Stimulated activated CD8-positive, alpha-beta memory T cell treated with anti-CD3 and anti-CD28 coated beads, Interleukin-12 subunit alpha, Interleukin-12 subunit beta, amount 100 ng/mL, for 24 hours (primary cell): ENCODE results near the gene CADM4.
"Not testable (repeated sequence)": the region's sequence is repeated elsewhere in the genome, so short reads cannot be mapped to it uniquely, and the experiment has no call there.

Source experiments
- DNase-seq: peaks from one replicate; pipeline ENCODE4 v3.0.0-alpha.2; 2020; ENCODE audit errors: extremely low read depth

The CADM4 gene

DNA sequence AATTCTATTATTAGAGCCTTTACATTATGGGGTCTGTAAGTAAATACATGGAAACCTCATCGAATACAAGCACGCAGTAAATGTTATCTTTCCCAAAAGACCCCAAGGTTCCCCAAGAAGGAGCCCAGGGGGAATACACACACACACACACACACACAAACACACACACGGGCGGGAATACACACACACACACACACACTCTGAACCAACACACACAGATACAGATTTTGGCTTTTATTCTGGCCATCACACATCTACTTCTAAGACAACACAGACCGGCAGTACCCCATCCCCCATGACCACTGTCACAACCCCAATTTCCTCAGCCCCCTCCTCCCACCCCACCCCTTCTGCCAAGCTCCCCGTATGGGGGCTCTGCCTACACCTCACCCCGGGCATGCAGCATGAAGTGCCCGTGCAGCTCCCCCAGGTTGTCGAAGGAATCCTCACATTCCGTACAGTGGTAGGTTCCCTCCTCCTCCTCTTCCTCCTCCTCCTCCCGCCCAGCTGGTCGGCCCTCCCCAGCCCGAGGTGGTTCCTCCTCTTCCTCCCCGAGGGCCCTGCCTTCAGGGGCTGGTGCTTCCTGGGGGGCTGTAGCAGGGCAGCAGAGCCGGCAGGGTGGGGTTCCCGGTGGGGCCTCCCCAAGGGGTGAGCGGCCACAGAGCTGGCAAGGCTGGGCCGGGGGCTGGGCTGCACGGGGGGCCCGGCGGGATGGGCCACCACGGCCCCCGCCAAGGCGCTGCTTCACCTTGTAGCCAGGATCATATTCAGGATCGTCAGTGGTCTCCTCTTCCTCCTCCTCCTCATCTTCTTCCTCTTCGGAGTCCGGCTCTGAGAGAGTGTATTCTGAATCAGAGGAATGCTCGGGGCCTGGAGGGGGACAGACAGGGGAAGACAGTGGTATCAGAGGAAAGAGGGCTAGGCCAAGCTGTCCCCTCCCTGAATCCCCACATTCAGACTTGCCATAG, 32.1 kb downstream of the CADM4 start:
- DNase-seq = no peak

DNA sequence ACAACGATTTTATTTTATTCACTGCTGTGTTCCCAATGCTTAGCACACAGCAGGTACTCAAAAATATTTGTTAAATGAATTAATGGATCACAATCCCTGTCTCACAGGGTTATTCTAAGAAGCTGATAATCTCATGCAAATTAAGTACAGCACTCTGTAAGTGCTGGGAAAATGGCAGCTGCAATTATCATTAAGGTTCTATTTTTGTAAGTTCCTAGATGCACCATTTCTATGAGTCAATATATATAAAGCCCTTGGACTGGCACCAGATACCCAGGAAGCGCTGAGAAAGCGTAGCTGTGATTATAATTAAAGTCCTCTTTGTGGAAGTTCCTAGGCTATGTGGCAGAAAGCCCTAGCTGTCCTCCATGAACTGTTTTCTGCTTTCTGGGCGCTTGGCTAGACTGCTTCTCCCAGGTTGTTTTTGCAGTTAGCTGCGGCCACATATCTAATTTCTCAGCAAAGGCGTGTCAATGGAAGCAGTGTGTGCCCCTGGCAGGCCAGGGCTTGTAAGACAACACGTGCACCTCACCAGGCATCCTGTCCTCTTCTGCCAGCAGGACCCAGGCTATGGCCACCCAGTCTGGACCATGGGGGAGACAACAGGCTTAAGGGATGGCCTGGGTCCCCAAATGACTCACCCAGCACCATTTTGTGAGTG, 33.0 kb downstream of the CADM4 start:
- no peak for DNase-seq

DNA sequence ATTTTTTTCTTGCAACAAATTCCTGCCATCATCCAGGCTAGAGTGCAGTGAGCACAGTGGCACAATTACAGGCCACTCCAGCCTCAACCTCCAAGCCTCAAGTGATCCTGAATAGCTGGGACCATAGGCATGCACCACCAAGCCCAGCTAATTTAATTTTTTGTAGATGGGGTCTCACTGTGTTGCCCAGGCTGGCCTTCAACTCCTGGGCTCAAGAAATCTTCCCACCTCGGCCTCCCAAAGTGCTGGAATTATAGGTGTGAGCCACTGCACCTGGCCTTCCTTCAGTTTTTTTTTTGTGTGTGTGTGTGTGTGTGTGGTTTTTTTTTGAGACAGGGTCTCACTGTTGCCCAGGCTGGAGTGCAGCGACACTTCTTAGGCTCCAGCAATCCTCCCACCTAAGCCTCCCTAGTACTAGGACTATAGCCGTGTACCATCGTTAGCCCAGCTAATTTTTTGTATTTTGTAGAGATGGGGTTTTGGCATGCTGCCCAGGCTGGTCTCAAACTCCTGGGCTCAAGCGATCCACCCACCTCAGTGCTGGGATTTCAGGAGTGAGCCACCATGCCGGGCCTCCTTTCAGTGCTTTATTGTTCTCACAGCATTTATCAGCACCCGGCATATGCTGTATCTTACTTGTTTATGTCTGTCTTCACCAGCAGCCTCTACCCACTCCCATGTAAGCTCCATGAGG, 33.6 kb downstream of the CADM4 start:
- DNase-seq = no peak

DNA sequence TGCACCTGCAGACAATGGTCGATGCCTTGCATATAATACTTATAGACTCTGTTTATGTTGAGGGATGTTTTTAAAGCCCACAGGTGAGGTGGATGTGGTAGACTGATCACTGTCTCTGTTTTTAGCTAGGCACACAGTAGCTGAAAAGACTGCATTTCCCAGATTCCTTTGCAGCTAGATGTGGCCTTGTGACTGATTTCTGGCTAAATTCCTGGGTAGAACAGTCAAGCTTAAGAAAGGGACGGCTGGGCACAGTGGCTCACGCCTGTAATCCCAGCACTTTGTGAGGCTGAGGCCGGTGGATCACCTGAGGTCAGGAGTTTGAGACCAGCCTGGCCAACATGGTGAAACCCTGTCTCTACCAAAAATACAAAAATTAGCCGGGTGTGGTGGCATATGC, 39.3 kb downstream of the CADM4 start:
- DNase-seq = not testable (repeated sequence)

DNA sequence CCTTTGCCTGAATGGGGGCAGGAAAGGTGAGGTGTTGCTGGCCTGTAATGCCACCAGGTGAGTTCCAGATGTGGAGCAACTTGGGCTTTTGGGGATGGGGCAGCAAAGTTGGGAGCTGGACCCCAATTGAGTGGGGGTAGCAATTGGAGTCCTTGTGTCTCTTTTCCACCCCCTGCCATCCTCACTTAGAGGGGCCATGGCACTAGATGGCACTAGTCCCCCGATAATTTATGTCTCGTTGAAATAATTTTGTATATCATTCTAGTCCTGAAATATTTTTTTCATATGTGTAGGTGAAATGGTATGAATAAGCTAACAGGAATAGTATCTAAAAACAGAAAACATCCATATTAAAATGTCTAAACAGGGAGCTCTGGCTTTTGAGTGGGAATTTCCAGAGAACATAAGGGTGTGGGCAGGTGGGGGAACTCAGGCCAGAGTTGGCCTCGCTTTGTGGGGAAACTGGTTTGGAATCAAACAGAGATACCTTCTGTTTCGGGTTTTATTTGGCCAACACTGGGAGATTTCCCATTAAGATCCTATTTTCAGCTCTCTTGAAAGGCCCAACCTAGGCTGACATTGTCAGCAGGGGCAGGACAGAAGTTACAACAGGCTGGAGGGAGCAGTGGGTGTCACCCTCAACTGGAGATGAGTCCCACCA, 39.9 kb downstream of the CADM4 start:
- DNase-seq = no peak

DNA sequence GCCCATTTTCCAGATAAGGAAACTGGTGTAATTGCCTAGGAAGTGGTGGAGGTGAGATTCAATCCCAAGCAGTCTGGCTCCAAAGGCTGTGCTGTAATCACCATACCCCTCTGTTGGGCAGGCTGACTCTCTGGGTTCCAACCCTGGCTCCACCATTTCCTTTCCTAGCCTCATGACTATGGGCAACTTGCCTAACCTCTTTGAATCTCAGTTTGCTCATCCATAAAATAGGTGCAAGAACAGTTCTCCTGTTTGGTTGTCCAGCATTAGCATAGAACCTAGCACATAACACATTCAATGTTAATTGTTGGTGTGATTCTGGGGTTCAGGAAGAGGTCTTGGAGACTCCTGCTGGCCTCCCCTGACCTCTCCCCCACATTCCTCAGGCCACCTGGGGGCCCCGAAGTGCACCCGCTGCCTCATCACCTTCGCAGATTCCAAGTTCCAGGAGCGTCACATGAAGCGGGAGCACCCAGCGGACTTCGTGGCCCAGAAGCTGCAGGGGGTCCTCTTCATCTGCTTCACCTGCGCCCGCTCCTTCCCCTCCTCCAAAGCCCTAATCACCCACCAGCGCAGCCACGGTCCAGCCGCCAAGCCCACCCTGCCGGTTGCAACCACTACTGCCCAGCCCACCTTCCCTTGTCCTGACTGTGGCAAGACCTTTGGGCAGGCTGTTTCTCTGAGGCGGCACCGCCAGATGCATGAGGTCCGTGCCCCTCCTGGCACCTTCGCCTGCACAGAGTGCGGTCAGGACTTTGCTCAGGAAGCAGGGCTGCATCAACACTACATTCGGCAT, 41.0 kb downstream of the CADM4 start:
- DNase-seq = no peak

DNA sequence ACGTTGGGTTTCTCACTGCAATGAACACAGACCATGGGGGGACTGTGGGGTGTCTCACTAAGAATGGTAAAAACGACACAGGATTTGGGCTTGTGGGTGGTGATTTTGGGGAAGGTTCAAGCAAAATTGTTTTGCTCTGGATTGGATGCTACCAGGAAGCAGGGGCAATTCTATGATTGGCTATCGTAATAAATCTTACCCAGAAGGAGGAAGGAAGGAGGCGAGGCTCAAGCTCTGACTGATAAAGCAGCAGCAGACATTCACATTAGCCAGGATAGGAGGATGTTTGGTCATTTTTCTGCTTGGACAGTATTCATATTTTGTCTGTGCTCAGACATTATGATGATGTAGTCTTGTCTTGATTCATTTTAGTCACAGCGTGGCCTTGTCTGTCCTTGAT, 41.8 kb downstream of the CADM4 start:
- DNase-seq = no peak

DNA sequence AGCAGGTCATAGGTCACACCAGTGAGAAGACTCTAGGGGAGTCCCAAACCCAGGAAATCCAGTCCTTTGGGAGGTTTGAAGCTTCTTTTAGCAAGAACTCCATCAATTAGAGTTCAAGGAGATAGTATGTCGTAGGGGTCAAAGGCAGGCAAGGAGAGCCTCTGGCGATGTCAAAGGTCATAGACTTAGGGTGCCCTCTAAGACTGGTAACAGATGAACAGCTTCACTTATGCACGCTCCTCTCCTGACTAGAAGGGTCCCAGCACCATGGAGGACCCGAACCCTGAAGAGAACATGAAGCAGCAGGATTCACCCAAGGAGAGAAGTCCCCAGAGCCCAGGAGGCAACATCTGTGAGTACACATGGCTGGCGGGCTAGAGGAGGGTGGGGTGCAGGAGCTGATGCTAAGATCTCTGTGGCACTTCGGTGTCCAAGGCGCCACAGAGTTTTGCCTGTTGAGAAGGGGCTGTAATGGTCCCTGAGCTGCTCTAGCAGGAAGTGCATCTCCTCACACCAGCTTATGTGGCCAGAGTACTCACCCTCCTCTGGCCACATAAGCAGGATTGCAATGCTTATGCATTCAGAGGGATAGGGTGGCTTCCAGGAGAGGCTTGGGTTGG, 42.7 kb downstream of the CADM4 start:
- DNase-seq = no peak

DNA sequence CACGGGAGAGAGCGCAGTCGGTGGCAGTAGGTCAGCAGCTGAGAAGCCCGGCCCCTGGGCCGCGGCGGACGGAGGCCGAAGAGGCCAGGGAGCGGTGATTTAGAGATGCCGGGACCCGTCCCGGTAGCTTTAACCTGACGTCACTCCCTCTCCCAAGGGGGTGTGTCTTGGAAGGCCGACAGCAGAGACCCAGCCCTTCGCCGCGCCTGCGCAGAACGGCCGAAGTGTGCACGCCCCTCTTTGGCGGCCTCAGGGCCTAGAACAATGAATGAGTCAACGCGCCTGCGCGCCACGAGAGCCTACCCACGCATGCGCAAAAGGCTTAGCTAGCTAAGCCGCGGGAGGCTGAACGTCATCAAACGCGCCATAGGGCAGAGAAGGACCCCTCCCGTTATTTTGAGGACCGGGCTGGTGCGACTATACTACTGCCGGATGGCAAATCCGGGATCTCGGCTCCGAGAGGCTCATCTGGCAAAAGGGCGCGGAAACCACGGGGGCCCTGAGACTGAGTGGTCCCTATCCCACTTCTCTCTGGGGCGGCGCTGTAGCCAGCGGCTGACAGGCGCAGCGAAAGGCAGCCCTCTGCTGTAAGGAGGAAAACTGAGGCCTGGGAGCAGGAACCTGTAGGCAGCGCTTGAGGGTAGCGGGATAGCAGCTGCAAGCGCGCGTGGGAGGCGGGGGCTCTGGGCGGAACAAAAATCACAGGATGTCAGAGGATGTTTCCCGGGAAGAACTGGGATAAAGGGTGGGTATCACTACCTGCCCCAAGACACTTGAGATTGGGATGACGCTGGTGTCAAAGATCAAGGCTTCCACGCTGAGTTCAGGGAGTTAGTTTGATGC, 43.4 kb downstream of the CADM4 start, which contains the start of the genes IRGQ and ZNF576:
Gene IRGQ, minus strand, starts transcription at position 136 of the 843 bp plus-strand sequence. CDS start 796 bp downstream, outside the sequence.
Gene ZNF576, plus strand, starts transcription at position 597 of the 843 bp plus-strand sequence. CDS start 514 bp downstream, outside the sequence.
- peak; percentile 100 for DNase-seq

DNA sequence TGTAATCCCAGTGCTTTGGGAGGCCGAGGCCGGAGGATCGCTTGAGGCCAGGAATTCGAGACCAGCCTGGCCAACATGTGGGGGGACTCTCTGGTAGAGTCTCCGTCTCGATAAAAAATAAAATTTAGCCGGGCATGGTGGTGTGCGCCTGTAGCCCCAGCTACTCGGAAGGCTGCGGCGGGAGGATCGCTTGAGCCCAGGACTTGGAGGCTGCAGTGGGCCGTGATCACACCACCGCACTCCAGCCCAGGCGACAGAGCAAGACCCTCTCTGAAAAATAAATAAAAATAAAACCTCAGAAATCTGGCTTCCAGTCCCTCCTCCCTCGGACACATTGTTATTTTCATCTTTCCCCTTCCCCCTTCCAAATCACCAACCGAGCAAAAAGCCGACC, 44.0 kb downstream of the CADM4 start:
- no peak for DNase-seq

DNA sequence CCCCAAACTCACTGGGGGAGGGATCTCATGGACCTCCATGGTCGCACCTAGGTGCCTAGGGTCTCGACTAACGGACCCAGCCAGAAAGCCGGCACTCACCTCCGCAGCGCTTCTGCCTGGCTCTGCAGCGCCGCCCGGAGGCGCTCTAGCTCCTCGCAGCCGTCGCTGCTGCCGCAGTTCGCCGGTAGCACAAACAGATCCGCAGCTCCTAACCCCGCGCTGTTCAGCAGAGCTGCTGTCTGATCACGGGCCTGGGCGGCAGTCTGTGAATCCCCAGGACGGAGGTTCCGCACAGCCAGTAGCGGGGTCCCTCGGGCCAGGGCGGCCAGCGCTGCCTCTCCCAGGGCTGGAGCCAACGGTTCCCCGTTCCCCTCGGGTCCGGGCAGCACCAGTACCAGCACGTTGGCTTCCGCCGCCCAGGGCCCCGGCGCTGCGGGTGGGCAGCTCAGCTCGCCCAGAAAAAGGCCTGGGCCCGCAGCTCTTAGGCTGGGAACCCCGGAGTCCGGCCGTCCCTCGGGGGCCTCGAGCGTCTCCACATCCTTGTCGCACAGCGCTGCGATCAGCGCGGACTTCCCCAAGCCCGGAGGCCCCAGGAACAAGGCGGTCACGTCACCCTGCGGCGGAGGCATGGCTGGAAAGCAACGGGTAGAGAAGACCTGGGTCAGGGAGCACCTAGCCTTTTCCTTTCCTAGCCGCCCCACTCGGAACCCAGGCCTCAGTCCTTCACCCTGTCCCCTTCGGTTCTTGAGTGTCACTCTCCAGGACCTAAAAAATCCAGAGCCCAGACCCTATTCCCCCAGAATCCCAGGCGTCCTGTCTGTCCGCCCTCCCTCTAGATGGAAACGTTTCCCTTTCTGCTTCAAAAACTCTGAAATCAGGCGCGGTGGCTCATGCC, 44.7 kb downstream of the CADM4 start:
- DNase-seq = peak; percentile 9

DNA sequence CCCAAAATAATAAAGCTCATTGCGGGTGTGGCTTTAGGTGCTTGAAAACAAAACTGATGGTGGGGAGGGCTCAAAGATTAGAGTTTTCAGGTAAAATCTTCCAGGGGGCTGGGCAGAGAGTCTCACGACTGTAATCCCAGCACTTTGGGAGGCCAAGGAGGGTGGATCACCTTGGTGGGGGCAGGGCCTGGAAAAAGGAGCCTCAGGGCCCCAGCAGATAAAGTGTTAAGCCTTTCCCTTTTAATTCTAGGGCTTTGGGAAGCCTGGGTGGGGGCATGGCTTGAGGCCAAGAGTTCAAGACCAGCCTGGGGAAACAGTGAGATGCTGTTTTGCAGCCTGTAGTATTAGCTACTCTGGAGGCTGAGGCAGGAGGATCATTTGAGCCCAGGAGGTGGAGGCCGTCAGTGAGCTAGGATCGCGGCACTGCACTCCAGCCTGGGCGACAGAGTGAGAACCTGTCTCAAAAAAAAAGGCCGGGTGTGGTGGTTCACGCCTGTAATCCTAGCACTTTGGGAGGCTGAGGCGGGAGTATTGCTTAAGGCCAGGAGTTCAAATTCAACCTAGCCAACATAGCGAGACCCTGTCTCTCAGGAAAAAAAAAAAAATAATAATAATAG, 45.5 kb downstream of the CADM4 start:
- no peak for DNase-seq

DNA sequence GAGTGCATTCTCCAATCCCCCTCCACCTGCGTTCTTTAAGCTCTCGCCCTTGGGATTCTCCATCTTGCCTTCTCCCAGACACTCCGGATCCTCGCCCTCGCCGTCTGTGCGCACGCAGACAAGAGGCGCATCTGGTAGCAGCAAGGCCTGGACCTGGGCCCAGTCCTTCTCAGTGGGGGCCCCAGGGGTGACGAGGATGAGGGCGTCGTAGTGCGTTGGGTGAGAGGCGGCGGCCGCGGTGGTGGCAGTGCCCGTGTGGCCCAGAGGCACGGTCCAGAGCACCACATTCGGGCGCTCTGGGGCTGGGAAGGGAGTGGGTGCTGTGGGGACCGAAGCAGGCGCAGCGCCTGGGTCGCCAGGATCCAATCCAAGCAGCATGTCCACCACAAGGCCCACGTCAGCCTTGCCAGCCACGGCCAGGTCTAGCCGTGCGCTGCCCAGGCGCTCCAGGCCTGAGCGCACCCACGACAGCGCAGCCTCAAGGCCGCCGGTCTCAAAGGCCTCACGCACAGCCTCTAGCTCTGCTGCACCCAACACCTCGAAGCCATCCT, 46.8 kb downstream of the CADM4 start:
- no peak for DNase-seq

DNA sequence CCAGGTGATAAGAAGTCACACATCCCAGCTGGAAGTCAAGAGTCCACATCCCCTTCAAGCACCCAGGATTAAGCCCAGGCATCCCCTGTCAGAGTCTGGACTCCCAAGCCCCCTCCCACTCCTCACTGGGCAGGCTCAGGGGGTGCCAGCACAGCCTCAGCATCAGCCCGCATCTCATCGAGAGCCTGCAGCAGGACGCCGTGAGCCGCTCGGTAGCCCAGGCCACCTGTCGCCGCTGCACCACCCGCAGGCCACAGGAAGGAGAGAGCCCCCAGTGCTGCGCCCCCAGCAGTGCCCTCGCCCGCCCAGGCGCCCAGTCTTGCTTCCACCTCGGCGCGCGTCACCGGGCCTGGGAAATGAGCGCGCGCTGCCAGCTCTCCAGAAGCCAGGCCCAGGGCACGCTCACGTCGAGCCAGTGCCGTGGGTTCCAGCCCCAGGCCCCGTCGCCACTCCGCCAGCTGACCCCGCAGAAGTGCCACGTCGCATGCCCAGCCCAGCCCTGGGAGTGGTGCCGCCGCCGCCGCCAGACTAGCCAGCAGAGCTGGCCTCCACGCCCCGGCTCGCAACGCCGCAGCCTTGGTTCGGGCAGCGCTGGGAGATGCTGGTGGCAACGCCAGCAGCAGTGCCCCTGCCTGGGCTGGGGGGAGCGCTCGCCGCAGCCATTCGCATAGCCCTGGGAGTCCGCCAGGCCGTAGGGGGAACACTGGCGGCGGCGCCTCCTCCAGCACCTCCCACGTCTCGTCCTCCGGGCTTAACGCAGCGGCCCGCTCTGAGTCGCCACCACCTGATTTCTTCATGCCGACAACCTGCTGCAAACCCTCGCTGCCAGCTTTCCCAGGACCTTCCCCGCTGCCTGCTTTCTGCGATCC, 47.5 kb downstream of the CADM4 start:
- no peak for DNase-seq

DNA sequence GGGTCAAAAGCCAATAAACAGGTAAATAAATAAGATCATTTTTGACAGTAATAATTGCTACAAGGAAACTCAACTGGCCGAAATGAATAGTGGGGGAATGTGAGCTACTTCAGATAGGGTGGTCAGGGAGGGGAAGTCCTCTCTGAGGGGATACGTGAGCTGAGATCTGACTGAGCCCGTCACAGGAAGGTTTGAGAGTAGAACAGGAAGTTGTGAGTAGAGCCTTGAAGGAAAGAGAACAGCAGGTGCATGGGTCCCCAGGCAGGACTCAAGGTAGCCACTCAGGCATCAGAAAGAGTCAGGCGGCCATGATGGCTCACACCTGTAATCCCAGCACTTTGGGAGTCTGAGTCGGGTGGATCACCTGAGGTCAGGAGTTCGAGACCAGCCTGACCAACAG, 50.0 kb downstream of the CADM4 start:
- no peak for DNase-seq

DNA sequence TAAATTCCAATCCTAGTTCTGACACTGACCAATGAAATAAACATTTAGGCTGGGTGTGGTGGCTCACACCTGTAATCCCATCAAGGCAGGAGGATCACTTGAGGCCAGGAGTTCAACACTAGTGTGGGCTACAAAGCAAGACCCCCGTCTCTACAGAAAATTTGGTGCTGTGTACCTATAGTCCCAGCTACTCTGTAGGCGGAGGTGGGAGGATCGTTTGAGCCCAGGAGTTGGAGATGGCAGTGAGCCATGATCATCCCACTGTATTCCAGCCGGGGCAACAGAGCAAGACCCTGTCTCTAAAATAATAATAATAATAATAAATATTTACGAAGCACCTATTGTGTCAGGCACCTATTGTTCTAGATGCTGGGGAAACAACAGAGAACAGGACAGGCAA, 50.4 kb downstream of the CADM4 start:
- DNase-seq = no peak

DNA sequence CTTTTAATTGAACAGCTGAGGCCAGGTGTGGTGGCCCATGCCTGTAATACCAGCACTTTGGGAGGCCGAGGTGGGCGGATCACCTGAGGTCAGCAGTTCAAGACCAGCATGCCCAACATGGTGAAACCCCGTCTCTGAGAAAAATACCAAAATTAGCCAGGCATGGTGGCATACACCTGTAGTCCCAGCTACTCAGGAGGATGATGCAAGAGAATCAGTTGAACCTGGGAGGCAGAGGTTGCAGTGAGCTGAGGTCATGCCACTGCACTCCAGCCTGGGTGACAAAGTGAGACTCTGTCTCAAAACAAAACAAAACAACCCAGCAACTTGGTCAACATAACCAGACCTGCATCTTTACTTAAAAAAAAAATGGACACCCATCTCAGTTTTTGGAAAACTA, 52.6 kb downstream of the CADM4 start:
- DNase-seq = not testable (repeated sequence)
